ENCODE results near the gene KYAT1. TPM values are rescaled to one million over a fixed set of nuclear protein-coding genes. Genes with fewer than 3 reads are reported as not detected.
"Not testable (repeated sequence)": the region's sequence is repeated elsewhere in the genome, so short reads cannot be mapped to it uniquely, and the experiment has no call there.

KYAT1 gene
- total RNA-seq, 1 experiment from 2014 or later = 14.6 TPM

- Histone ChIP-seq H3K27ac (ENCODE audit: insufficient read length, low read depth, low read length) (no peak overlapping the region), H2BK20ac (ENCODE audit: low read depth, low read length, poor library complexity, severe bottlenecking) (no peak overlapping the region), H4K5ac (ENCODE audit: insufficient read length, low read depth, low read length) (no peak overlapping the region), H2BK12ac (ENCODE audit: insufficient read length, low read depth, low read length) (no peak overlapping the region), H3K79me2 (ENCODE audit: insufficient read depth, low read length) (no peaks in the 10 kb centered on the region; the same call in 1 of the 2 replicates), H2BK5ac (ENCODE audit: insufficient read length, low read length) (no peak overlapping the region), H3K14ac (ENCODE audit: insufficient read depth, low read length) (no peak overlapping the region), H4K20me1 (ENCODE audit: control insufficient read depth, insufficient read depth, insufficient read length) (peaks cover 4% of the 10 kb centered on the region), H3K79me1 (ENCODE audit: insufficient read depth, low read depth, low read length, poor library complexity, severe bottlenecking) (no peaks in the 10 kb centered on the region), H3K27me3 (ENCODE audit: insufficient read depth, low read length) (no peaks in the 10 kb centered on the region), H3K4ac (ENCODE audit: low read depth, low read length) (no peak overlapping the region), H2BK15ac (ENCODE audit: low read depth, low read length) (no peak overlapping the region), H3K23me2 (ENCODE audit: insufficient read length, low read depth, low read length, poor library complexity, severe bottlenecking) (no peaks in the 10 kb centered on the region), H3K56ac (ENCODE audit: insufficient read length, low read depth, low read length) (no peak overlapping the region), H2AK5ac (ENCODE audit: insufficient read length, low read length) (no peak overlapping the region), H3T11ph (ENCODE audit: low read length) (no peak overlapping the region), H2BK120ac (ENCODE audit: low read depth, low read length, poor library complexity, severe bottlenecking) (no peak overlapping the region), H3K23ac (ENCODE audit: insufficient read length, low read depth, low read length) (no peak overlapping the region), H3K9me3 (ENCODE audit: control insufficient read depth, low read depth, low read length) (no peaks in the 10 kb centered on the region), H4K91ac (ENCODE audit: insufficient read length, low read depth, low read length) (no peak overlapping the region), H3K4me2 (ENCODE audit: insufficient read depth, insufficient read length, low read length) (no peak overlapping the region), H3K4me1 (ENCODE audit: insufficient read depth, low read length) (no peaks in the 10 kb centered on the region), H2AFZ (ENCODE audit: low read length) (no peak overlapping the region), H3K9ac (ENCODE audit: extremely low read depth, insufficient read length, low read length) (no peak overlapping the region), H4K8ac (replicated peaks; ENCODE audit: insufficient read length, low read depth, low read length) (no peak overlapping the region), H3K18ac (ENCODE audit: insufficient read length, low read depth, low read length) (no peak overlapping the region)
- no CpG with 5 or more reads among the region's 5 CpGs for WGBS (ENCODE audit: extremely low coverage, insufficient read length, low lambda C conversion rate)
- H3K27me3 Mint-ChIP-seq (ENCODE audit: low read depth) = no peaks in the 10 kb centered on the region
- H3K27ac Mint-ChIP-seq = peak overlapping the region; percentile 65 to 90 (median 81); a peak in 4 of 7 replicates
- no peak for DNase-seq
- TF ChIP-seq CTCF (conservative IDR thresholded peaks at IDR 0.05) = no peak
- H3K36me3 Mint-ChIP-seq (ENCODE audit: insufficient read depth in 1 of 3, low read depth in 3 of 3) = no peaks in the 10 kb centered on the region; a peak in 2 of 7 replicates
- no peak overlapping the region for H3K4me3 Mint-ChIP-seq
- H3K4me1 Mint-ChIP-seq = peaks cover 19 to 22% of the 10 kb centered on the region in 2 experiments
- no peaks in the 10 kb centered on the region for H3K9me3 Mint-ChIP-seq
Measured at GRCh38 chr9:128860937-128861336, 20.8 kb downstream of the KYAT1 start.

DNA sequence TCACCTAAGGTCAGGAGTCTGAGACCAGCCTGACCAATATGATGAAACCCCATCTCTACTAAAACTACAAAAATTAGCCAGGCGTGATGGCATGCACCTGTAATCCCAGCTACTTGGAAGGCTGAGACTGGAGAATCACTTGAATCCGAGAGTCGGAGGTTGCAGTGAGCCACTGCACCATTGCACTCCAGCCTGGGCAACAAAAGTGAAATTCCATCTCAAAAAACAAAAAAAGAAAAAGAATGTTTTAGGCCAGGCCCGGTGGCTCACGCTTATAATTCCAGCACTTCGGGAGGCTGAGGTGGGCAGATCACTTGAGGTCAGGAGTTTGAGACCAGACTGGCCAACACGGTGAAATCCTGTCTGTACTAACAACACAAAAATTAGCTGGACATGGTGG, 23.3 kb downstream of the KYAT1 start:
- H3K36me3 Mint-ChIP-seq (ENCODE audit: insufficient read depth in 1 of 3, low read depth in 3 of 3); DNase-seq; H3K27ac Mint-ChIP-seq; H3K9ac ChIP-seq (ENCODE audit: extremely low read depth, insufficient read length, low read length); H3K4me2 ChIP-seq (ENCODE audit: insufficient read depth, insufficient read length, low read length); H3K27me3 Mint-ChIP-seq (ENCODE audit: low read depth); H3K9me3 ChIP-seq (ENCODE audit: control insufficient read depth, low read depth, low read length); H3K79me2 ChIP-seq (ENCODE audit: insufficient read depth, low read length); H3K4me3 Mint-ChIP-seq; H3K9me3 Mint-ChIP-seq; H3K18ac ChIP-seq (ENCODE audit: insufficient read length, low read depth, low read length); H3T11ph ChIP-seq (ENCODE audit: low read length); H3K4me1 ChIP-seq (ENCODE audit: insufficient read depth, low read length); H3K27ac ChIP-seq (ENCODE audit: insufficient read length, low read depth, low read length); H3K79me1 ChIP-seq (ENCODE audit: insufficient read depth, low read depth, low read length, poor library complexity, severe bottlenecking); H2BK5ac ChIP-seq (ENCODE audit: insufficient read length, low read length); H4K5ac ChIP-seq (ENCODE audit: insufficient read length, low read depth, low read length); H3K27me3 ChIP-seq (ENCODE audit: insufficient read depth, low read length); H2BK120ac ChIP-seq (ENCODE audit: low read depth, low read length, poor library complexity, severe bottlenecking); H3K56ac ChIP-seq (ENCODE audit: insufficient read length, low read depth, low read length); H4K8ac ChIP-seq (replicated peaks; ENCODE audit: insufficient read length, low read depth, low read length); H4K20me1 ChIP-seq (ENCODE audit: control insufficient read depth, insufficient read depth, insufficient read length); H2BK15ac ChIP-seq (ENCODE audit: low read depth, low read length); H2BK12ac ChIP-seq (ENCODE audit: insufficient read length, low read depth, low read length); H4K91ac ChIP-seq (ENCODE audit: insufficient read length, low read depth, low read length); H3K23ac ChIP-seq (ENCODE audit: insufficient read length, low read depth, low read length); H2AFZ ChIP-seq (ENCODE audit: low read length); H2AK5ac ChIP-seq (ENCODE audit: insufficient read length, low read length); H2BK20ac ChIP-seq (ENCODE audit: low read depth, low read length, poor library complexity, severe bottlenecking); H3K23me2 ChIP-seq (ENCODE audit: insufficient read length, low read depth, low read length, poor library complexity, severe bottlenecking); H3K14ac ChIP-seq (ENCODE audit: insufficient read depth, low read length); H3K4ac ChIP-seq (ENCODE audit: low read depth, low read length): not testable (repeated sequence)
- no CpG with 5 or more reads among the region's 7 CpGs for WGBS (ENCODE audit: extremely low coverage, insufficient read length, low lambda C conversion rate)
- H3K4me1 Mint-ChIP-seq = peaks cover 16 to 19% of the 10 kb centered on the region in 2 experiments
